ENCODE results near the gene NPY5R.
A peak's percentile ranks its signal among the peaks of the same experiment; 100 is the strongest.

The NPY5R gene

DNA sequence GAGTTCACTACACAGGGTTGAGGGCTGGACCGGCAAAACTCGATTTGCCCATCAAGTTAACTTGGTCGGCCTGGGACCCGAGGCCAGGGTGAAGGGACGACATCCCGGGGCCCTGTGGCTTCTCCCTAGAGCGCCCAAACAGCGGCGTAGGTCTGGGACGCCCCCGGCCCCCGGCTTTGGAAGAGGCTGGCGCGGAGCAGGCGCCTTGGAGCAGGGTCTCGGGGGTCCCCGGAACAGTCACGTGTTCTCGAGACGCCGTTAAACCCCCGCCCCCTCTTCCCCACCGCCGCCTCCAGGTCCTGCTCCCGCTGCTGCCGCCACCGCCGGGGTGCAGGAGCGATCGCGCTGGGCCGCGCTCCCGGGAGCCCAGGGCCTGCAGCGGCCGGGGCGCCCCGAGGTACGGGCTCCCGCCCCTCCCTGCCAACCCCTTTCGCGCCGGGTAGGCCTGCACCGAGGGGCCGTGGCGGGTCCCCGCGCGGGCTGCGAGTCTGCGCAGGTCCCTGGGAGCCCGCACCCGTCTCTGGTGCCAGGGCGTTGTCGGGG, at the start of gene NPY5R:
Gene NPY5R, plus strand, starts transcription at position 289 of the 543 bp plus-strand sequence. CDS start 6,382 bp downstream, outside the sequence.
- DNase-seq (ENCODE audit: low read depth in 2 of 2), result no peak

DNA sequence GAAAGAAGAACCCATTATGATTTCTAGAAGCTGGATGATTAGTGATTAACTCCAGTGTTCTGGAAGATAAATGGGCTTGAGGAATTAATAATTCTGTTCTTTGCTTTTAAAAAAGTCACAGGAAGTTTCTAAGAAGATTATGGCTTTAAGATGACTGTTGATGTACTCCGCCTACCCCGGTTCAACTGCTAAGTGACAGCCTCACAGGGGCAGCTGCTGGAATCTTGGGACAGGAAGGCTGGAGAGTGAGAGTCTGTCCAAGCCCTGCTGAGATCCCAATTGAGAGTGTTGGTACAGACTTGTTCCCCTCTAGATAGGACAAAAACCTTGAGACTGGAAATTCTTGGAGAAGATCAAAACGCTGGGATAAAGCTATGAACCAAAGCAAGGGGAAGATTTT, 48.6 kb upstream of the NPY5R start:
- DNase-seq (ENCODE audit: low read depth in 2 of 2), result no peak

DNA sequence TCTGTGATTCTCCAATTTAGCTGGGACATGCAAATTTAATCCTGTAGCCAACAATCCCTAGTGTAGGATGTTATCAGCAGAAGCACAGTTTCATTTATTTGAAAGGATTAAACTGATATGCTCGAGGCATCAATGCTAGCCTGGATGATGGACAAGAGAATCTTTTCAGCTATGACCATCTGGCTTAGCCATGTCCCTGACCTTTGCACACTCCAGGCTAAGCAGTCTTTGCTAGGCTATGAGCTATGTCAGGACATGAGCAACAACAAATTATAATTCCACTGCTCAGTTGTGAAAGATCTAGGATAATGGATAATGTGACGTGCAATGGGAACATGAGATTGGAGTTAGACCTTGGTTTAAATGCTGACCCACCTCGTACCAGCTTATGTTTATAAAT, 43.2 kb upstream of the NPY5R start:
- DNase-seq (ENCODE audit: low read depth in 2 of 2), result no peak

DNA sequence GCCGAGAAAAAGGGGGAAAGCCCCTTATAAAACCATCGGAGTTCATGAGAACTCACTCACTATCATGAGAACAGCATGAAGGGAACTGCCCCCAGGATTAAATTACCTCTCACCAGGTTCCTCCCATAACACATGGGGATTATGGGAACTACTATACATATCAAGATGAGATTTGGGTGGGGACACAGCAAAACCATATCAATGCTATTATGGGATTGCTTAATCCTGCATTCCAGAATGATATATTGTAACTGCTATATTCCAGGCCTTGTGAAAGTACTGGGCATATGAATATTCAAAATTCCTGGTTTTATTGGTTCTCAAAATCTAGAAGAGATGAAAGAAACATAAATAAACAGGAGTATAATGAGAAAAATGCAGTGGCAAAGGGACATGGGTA, 40.6 kb upstream of the NPY5R start:
- DNase-seq (ENCODE audit: low read depth in 2 of 2), result no peak

DNA sequence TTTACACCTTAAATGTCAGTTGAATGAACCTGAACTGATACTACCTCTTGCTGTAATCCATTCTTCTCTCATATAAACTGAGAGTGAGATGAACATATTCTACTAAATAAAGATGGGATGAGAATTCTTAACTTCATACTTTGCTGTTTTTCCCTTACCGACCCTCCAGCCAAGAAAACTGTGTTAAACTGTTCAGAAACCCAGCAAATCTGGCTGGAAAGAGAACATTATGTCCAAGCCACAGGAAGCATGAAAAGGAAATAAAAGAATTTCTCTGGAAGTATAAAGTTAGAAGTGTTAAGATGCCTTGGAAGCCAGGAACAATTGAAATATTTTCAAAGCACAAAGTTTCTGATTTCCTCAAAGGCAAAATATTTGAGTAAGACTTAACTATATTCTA, 34.2 kb upstream of the NPY5R start:
- no peak for DNase-seq (ENCODE audit: low read depth in 2 of 2)

DNA sequence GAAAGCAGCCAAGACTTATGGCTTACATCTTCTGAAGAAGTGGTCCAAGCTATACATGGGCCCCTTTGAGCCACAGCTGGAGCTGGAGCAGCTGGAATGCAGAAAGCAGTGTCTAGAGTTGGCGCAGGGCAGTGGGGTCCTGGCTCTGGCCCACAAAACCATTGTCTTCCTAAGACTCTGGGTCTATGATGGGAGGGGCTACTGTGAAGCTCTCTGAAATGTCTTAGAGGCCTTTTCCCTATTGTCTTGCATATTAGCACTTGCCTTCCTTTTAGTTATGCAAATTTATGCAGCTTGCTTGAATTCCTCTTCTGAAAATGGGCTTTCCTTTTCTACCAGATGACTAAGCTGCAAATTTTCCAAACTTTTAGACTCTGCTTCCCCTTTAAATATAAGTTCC, 26.6 kb upstream of the NPY5R start:
- DNase-seq (ENCODE audit: low read depth in 2 of 2), result no peak

DNA sequence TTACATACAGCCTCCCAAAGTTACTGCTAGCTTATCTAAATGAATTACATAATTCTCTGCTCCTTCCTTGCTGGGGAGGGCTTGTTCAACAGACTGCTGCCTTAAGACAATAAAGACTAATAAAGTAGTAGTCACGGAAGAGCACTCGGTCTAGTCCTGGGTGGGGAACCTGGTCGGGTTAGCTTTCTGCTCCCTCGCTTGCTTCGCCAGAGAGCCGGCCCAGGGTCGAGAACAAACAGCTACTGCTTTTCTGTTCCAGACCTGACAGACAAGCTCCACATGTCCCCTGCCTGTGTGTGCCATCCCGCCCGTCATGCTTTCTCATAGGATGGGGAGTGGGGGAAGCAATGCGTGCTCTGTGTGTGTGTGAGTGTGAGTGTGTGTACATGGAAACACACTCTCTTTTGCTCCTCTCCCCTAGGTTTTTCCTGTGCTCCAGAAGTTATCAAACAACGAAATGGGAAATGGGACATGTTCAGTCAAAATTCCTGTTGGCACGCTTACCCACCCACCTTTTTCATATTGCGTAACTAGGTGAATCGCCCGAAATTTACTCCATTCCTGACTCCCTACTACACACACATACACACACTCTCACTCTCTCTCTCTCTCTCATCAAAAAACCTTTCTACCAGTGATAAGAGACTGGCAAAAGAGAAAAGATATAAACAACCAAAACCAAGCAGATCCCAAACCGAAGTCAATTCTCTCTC, 12.6 kb upstream of the NPY5R start:
- DNase-seq (ENCODE audit: low read depth in 2 of 2), result no peak

DNA sequence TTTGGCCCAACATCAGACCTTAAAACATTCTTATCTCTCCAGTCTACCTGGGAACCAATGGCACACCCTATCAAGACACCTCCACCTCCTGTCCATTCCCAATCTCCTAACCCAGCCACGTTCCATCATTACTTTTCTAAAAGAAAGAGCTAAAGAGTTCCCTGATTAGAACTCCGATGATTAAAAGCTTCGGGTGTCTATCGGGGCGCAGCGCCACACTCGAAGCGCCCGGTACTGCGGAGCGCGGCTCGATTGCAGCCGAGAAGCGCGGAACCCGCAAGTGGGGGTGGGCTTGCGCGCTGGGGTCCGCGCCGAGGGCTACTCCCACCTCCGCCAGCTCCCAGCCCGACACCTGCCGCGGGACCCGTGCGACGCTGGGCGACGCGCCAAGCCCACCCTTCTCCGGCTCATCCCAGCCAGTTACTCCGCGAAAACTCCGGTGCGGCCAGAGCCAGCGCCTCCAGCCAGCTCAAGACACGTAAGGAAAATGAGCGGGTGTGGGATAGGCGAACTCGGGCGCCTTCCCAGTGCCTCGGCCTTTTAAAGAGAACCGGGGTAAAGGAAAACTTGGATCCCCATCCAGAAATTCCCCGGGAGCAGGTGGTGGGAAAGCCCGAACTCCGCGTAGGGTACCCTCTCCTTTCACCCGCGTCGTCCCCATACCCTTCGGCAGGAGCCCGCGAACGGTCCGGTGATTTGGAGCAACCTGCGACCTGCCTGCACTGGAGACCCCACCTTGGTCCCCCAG, 11.9 kb upstream of the NPY5R start:
- no peak for DNase-seq (ENCODE audit: low read depth in 2 of 2)

DNA sequence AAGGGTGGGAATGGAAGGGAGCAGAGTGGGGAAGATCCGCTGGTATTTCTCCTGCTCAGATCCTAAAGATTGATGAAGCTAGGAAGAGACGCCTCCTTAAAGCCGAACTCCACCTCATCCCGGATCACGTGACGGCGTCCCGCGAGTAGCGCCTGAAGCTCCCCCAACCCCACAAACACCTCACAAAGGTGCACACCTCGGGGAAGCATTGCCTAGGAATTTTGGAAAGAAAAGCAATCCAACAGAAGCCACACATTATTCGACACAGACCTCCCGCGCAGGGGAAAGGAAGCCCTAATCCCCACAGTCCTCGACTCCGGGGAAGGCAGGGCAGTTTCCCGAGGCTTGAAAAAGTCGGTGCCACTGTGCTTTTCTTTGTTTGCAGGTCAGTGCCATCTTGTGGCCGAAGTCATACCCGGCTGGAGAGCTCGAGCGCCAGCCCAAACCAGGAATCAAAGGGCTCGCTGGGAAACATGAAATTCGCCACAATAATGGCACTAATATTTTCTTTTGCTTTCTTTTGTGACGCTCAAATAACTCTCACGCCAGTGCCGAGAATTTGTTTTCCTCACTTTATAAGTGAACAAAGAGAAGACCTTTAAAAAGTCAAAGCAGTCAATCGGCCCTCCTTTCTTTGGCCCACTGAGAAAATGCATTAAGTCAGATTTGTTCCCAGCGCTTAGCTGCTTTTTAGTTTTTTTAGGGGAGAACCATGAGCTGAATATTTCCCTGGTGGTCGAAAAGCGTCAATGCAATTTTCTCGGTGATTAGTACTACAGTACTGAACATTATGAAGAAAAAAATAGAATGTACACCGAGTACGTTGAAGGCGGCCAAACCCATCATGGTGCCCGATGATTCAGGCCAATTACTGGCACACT, 10.9 kb upstream of the NPY5R start, which contains the start of gene NPY1R:
Gene NPY1R, minus strand, starts transcription at position 71 of the 881 bp plus-strand sequence. CDS start 6,042 bp downstream, outside the sequence.
- peak; percentile 15 to 22 for DNase-seq (ENCODE audit: low read depth in 2 of 2)

DNA sequence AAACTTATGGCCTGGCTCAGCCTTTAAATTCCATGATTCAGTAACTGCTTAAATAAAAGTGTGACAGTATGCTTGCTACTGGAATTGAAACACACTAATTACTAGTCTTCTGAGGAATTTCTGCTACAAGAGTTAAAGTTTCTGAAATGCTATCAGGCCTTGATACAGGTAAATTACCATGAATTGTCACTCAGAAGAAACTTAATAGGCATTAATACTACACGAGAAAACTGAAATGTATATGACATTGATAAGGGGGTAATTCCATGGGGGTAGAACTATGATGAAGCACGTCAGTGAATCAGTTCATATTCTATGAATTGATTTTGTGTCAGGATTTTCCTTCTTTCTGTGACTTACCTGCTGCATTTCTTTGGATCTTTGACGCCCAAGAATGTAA, 8.3 kb upstream of the NPY5R start:
- no peak for DNase-seq (ENCODE audit: low read depth in 2 of 2)

DNA sequence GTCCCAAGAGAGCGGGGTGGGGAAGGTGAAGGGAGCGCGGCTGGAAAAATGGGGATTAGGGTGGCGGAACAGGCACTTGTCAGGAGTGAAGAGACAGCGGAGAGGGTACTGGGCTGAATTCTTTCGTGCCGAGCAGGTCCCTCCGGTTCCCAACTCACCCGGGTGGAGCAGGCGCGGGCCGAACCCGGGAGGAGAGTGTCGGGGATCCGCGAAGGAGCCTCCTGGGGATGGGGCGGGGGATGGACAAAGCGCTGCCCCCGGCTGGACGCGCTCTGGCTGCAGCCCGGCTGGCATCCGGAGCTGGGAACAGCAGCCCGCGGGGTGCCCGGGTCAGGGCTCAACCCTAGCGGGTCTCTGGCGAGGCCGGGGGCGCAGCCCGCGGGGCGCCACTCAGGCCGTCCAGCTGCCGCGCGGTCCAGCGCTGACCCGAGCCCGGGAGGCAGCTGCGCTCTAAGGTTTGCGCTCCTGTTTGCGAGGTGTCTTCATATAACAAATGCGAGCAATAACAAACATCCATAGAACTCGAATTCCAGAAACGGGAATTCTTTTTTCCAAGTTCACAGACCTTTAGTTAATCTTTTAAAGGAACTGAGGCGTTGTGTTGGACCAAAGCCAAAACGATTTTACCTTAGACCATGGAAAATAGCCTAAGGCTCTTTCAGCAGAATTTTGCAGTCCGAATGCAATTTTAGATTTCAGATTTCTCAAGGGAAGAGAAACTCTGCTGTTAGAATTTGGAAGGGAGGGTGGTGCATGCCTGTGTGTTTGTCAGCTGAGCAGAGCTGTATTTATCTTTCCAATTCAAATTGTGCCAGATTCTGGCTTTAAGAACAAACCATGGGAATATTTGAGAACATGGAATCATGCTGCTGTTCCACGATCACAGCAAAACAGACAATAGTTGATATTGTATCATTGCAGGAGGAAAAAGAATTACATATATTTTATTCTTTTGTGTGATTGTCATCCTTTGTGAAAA, 744 bp downstream of the NPY5R start:
- no peak for DNase-seq (ENCODE audit: low read depth in 2 of 2)

DNA sequence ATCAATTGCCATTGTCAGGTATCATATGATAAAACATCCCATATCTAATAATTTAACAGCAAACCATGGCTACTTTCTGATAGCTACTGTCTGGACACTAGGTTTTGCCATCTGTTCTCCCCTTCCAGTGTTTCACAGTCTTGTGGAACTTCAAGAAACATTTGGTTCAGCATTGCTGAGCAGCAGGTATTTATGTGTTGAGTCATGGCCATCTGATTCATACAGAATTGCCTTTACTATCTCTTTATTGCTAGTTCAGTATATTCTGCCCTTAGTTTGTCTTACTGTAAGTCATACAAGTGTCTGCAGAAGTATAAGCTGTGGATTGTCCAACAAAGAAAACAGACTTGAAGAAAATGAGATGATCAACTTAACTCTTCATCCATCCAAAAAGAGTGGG, 7.0 kb downstream of the NPY5R start:
- DNase-seq (ENCODE audit: low read depth in 2 of 2), result no peak

DNA sequence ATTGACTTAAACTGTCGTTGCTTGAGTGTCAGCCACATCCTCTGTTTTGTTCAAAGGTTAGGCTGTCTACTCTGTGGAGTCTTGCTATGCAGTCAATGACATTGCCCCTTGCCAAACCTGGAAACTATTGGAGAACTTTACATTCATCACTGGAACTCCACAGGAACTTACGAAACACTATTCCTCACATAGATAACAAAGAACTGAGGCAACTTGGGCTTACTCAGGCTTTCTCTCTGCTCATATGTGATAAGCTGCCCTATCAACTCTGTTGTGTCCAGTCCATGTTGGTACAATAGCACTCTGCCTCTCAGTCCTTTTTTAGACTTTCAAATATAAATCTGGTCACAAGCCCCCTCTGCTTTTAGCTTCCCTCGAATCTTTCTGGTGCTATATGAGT, 9.4 kb downstream of the NPY5R start:
- no peak for DNase-seq (ENCODE audit: low read depth in 2 of 2)

DNA sequence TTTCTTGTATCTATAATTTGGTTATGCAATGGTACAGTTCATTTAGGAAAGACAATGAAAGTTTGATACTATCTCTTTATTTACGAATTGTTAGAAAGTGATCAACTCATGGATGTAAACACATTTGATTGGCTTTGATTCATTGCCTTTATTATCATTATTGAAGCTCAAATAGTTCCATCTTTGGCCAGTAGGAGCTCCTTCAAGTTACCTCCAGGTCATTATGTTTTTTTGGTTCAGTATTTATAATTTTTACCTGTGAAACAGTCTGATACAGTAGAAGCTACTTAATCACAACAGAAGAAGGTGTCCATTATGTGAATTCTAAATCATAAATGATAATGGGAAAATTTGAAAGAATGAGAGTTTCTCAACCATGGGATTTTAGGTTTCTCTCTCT, 12.4 kb downstream of the NPY5R start:
- DNase-seq (ENCODE audit: low read depth in 2 of 2), result no peak

DNA sequence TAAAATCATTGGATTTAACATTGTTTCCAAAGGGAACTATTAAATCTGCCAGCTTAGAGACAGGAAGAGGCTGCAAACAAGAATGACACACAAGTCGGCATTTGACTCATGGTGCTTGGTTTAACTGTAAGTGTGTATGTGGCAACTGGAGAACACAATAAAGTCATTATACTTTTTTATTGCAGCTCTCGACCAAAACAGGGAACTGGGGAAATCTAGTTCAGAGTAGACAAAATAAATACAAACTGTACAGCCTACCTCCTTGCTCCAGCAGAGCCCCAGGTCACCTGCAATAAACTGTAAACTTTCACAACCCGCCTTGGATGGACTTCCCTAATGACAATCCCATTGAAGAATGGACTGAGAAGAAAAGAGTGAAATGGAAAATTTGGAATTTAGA, 24.0 kb downstream of the NPY5R start:
- DNase-seq (ENCODE audit: low read depth in 2 of 2), result no peak

DNA sequence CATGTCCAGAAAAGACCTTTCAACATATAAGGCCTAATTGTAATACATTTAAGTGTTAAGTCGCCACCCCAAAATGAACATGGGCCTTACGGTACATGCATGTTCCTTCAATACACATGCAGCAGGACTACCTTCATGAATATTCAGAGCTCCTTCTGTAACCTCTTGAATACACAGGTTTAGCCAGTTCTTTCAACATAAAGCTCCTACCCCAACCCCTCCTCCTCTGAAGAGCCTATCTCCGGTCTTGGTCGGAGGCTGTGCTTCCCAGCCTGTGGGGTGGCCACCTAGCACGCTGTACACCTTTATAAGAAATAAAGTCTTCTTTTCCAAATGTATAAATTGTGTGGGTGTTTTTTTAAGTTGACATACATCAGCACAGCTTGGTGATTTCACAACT, 28.3 kb downstream of the NPY5R start:
- DNase-seq (ENCODE audit: low read depth in 2 of 2), result no peak

DNA sequence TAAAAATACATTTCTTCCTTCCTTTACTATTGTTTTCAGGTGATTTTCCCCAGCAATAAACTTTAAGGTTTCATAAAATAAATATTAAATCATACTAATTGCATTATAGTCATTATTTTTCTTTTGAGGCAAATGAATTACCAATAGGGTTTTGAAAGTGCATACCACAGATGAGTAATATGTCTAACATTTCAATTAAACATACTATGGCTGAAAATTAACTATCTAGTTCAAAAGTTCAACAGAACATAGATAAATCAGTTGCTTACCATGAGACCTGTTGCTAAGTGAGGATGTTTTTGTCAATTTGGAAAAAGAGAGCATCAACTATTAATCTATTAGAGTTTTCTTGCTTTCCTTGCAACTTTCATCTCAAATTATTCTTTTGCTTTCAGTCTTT, 35.0 kb downstream of the NPY5R start:
- DNase-seq (ENCODE audit: low read depth in 2 of 2), result no peak

DNA sequence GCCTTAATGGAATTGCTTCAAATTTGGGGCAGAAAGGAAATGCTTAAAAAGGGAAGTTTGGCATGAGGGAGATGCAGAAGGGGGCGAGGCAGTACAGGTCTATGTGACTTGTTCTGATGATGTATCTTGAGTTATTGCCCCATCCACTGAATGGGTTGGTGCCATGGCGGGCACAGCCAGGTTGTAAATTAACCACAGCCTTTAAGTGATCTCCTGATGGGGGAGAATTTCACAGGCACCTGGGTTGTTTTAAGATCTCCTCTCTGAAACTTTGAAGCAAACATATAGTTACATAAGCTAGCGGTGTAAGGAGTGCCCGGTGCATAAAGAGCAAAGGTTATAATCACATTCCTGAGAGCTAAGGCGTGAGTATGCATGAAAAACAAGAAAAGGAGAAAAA, 37.0 kb downstream of the NPY5R start:
- no peak for DNase-seq (ENCODE audit: low read depth in 2 of 2)

DNA sequence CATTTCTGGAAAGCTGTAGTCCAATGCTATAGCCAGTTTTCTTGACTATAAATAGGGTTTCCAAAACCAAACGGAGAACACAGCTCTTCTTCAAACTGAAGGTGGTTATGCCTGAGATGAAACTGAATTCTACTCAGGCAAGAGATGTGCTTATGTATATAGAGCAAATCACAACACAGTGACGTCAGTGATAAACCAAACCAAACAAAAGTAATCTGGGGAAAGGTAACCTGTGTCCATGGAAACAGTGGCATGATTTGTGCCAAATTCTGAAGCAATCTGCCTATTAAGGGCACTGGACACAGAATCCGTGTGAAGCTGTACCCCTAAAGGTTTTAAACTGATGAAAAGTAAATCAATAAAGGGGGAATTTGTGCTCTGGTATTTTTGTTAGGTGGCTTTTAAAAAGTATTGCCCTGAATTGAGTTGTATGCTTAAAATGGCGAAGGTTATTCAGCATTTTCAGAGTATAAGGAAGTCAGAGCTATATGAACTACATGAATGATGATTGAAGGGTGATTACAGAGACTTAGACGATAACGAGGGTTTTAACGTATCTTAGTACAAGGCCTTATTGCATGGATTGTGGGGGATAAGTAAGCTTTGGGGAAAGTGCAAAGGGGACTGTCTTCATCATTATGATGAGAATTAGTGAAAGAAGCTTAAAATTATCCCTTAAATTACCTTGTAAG, 38.6 kb downstream of the NPY5R start:
- no peak for DNase-seq (ENCODE audit: low read depth in 2 of 2)

DNA sequence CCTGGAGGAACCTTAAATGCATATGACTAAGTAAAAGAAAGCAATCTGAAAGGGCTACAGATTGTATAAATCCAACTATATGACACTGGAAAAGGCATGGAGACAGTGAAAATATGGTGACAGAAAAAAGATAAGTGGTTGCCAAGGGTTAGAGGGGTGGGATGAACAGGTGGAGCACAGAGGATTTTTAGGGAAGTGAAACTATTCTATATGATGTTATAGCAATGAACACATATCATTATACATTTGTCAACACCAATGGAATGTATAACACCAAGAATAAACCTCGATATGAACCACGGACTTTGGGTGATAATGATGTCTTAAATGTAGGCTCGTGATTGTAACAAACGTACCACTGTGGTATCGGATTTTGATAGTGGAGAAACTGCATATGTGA, 40.7 kb downstream of the NPY5R start:
- no peak for DNase-seq (ENCODE audit: low read depth in 2 of 2)
